ENCODE measurements around the gene IGFL3.

Gene IGFL3

GRCh38 chr19:46076031-46076880 lies 48.2 kb downstream of the IGFL3 start:
- DNase-seq, result no peak

GRCh38 chr19:46073268-46073922 lies 51.1 kb downstream of the IGFL3 start:
- DNase-seq, result no peak
